Testis (tissue), 2 donors: Measurements from ENCODE around the gene NBEA.

Experiments used
- POLR2A ChIP-seq: fragments of 450-650 bp; IDR thresholded peaks from one replicate; pipeline ENCODE4 v1.6.1; 2017; ENCODE audit warnings: antibody characterized with exemption, mild to moderate bottlenecking, moderate library complexity
- TF ChIP-seq, protein P1 (sequence below), 3 experiments: fragments of 450-650 bp in 2 of 3; fragments of 200-600 bp in 1 of 3; sonication (generic) in 1 of 3; IDR thresholded peaks; one replicate each; pipeline ENCODE4 v1.5.1; 2016 to 2019; ENCODE audit warnings: antibody characterized with exemption in 3 of 3, mild to moderate bottlenecking in 2 of 3, moderate library complexity in 1 of 3

DNA sequence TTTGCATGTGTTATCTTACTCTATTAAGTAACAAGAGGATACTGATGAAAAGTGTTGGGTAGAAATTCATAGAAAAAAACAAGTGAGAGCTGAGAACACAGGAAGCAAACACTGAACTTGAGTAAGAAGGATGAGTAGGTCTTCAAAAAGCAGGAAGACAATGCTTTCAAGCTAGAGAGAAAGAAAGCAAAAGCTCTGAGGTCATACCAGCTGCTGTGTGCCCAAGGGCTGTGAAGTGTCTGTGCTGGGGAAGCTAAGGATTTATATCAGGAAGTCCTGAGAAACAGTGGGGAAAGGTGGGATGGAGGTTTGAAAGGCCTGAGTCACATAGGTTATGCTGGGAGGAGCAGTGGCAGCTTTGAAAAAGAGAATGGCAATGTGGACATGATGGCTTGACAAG is 679.9 kb downstream of the NBEA start:
- TF ChIP-seq, protein P1, sequence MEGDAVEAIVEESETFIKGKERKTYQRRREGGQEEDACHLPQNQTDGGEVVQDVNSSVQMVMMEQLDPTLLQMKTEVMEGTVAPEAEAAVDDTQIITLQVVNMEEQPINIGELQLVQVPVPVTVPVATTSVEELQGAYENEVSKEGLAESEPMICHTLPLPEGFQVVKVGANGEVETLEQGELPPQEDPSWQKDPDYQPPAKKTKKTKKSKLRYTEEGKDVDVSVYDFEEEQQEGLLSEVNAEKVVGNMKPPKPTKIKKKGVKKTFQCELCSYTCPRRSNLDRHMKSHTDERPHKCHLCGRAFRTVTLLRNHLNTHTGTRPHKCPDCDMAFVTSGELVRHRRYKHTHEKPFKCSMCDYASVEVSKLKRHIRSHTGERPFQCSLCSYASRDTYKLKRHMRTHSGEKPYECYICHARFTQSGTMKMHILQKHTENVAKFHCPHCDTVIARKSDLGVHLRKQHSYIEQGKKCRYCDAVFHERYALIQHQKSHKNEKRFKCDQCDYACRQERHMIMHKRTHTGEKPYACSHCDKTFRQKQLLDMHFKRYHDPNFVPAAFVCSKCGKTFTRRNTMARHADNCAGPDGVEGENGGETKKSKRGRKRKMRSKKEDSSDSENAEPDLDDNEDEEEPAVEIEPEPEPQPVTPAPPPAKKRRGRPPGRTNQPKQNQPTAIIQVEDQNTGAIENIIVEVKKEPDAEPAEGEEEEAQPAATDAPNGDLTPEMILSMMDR (IDR thresholded peaks at IDR 0.05), result no peak
- no peak for TF ChIP-seq POLR2A
